GM21423 (cell line): ENCODE data around the gene HOXB8.

Experiments used
- ATAC-seq: cut with Tn5 transposase; IDR thresholded peaks from one replicate; pipeline ENCODE4 v1.9.1; 2021; ENCODE audit warnings: mild to moderate bottlenecking, moderate library complexity; ENCODE audit not compliant: unreplicated experiment

HOXB8 gene

DNA sequence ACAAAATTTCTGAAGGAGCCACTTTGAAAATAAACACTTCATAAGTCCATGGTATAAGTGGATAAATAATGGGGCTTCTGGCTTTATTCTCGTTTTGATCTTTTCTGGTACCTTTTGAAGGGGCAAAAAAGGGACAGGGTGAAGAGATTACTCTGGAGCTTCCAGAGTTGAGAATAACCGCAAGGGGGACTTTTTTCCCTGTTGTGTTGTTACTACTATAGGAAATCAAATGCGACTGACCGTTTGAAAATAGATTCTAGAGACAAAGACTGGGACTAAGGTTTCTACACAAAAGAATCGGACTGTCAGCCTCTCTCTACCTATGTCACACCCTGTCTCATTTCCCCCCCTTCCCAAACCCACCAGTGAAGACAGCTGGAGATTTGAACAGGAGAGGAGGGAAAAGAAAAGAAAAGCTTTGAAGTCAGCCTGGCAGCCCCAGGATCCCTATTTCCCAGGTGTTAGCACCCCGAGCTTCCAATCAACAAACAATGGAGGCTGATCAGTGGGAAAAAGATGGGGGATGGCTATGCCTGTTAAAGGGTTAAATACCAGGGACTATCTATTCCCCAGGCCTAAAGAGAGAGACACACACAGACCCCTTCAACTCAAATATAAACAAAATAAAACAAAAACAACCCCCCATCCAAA lies 45.3 kb downstream of the HOXB8 start:
- no peak for ATAC-seq

DNA sequence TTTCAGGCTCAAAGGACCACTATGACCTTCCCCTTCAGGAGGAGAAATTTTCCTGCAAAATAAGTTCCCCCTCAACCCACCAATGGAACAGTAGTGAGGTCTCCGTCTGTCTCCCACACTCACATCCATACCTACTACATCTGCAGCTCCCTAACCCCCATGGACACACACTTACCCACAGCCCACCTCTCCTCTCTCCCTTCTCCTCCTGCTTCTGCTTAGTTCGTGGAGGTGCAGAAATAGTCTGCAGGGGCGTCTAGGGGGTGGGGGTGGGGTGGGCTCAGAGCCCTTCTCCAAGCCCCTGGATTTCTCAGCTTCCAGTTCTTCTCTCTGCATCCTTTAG lies 45.9 kb downstream of the HOXB8 start:
- no peak for ATAC-seq

DNA sequence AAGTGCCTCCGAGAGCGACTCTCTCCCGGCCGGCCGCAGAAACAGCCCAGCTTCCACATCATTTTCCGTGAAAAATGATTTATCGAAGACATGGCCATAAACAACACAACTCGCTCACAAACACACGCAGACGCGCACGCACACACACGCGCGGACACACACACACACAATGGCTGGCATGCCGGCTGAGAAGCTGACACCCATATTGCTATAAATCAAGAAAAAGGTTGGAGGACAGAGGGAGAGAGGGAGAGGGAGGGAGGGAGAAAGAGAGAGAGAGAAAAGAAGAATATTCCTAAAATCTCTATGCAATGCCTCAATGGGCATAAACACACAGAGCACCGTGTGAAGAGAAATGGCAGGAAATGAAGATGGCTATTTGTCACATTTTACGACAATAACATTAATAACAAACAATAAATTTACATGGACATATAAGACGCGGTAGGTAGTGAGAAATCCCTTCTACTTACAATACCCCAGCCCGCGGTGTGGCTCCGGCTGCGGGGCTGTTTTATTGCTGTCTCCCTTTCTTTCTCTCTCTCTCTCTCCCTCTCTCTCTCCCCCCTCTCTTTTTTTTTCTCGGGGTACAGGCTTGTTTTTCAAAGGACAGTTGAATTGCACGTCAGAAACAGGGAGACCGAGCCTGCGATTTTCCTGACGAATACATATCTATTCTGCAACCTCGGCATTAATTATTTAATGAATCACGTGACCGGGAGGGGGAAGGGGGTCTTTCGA lies 46.4 kb downstream of the HOXB8 start:
- ATAC-seq: no peak

DNA sequence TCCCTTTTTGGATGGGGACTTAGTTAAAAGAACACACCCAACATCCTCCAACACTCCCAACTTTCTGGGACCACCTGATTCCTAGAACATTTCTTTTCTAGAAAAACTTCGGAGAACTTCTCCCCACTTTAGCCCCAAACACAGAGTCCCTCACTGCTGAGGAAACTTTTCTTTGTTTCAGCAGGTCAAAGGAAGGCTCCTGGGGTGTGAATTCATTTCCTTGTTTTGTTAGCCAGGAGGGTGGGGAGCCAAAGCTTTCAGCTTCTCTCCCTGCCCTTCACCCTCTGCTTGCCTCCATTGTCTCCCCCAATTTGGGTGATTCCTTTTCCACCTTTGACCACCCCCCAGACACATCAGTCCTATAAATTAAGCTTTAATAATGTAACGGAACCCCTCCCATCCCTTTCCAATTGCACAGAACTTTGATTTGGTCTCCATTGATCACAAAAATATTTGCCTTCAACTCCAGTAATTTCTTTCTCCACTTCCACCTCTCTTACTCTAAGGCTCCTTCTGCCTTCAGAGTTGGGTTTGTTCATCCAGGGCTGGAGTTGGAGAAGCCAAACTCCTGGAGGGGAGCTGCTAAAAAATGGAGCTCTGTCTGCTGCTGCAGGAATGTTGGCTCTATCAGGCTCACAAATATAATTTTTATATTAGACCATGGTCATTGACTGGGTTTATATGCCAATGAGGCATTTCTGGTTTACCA lies 47.3 kb downstream of the HOXB8 start:
- ATAC-seq: no peak

DNA sequence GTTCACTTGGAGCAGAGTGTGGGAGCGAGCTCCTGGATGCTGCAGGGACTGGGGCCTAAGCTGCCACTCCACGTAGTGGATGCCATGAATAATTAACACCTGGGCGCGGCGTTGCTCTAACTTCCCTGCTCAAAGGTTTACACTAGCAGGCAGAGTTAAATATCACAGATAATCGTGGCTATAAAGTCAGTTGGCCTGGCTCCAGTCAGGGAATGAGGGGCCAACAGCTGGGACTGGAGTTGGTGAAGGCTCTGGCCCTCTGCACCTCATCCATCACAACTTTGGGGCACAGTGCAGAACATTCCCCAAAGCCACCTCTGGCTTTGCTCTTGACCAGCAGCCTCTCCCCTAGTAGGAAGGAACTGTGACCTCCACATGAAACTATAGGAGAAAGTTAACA lies 47.9 kb downstream of the HOXB8 start:
- ATAC-seq: no peak

DNA sequence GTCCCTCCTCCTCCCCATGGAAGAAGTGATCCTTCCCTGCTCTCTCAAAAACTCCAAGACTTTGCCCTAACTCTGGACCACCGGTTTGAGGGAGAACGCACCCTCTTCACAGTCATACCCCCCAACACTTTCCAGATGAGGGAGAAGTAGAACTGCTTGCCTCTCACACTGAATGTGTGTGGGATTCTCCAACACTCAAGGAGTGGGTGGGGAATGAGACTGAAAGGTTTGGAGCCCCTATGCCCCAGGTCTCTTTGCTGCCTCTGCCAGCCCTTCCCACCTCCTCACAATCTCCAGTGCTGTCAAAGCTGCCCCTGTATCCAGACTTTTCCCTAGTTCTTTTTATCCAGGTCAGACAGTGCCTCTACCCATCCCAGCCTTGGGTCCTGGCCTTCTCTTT lies 48.4 kb downstream of the HOXB8 start:
- no peak for ATAC-seq

DNA sequence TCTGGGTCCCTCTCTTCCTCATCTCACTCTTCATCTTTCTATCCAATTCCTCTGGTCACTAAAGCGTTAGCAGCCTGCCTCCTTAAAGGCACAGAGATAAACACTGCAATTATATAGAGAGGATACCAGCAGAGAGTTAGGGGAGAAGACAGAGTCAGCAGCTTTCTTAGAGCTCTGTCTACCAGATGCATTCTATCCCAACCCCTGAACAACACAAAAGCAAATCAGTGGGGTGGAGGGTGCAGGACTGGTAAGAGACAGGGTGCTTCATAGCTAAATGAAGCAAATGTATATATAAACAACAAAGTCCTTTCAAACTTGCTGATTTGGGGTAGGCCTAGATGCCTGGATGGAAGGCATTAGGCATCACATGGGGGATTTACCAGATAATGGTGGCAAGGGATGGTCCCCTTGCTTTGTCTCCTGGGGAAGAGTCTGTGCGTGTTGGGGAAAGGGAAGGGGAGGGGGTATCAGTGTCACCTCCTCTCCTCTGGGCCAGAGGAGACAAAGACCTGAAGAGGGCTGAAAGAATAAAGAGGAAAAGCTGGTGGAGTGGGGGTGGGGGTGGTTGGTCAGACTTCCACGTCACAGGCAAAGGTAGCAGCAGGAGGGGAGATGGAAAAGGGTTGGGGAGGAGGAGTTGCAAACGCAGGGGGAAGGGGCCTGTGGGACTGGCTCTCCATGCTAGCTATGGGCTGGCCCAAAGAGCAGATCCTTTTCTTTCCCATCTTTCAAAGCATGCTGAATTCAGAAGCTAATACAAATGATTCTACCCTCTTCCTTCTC lies 49.0 kb downstream of the HOXB8 start:
- no peak for ATAC-seq

DNA sequence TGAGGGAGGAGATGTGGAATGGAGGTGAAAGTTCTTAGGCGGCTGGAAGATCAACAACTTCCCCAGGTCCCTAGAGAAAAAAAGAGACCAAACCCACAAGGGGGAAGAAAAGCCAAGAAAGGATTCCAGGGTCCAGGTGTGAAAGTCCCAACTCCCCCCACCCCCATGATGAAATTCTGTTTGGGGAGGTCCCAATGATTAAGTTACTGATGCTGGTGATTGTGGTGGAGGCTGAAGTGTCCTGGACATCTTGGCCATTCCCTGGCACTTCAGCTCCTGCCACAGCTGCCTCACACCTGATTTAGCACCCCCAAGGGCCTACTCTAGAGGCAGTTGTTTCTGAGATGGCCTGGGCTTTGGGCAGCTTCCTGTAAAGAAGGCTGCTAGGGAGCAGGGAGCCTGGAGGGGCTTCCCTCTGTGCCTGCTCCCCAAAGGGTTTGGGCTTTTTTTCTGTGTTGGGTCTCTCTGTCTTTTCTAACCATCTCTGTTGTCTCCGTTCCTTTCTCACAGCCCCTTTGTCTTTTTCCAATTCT lies 50.0 kb downstream of the HOXB8 start:
- no peak for ATAC-seq

DNA sequence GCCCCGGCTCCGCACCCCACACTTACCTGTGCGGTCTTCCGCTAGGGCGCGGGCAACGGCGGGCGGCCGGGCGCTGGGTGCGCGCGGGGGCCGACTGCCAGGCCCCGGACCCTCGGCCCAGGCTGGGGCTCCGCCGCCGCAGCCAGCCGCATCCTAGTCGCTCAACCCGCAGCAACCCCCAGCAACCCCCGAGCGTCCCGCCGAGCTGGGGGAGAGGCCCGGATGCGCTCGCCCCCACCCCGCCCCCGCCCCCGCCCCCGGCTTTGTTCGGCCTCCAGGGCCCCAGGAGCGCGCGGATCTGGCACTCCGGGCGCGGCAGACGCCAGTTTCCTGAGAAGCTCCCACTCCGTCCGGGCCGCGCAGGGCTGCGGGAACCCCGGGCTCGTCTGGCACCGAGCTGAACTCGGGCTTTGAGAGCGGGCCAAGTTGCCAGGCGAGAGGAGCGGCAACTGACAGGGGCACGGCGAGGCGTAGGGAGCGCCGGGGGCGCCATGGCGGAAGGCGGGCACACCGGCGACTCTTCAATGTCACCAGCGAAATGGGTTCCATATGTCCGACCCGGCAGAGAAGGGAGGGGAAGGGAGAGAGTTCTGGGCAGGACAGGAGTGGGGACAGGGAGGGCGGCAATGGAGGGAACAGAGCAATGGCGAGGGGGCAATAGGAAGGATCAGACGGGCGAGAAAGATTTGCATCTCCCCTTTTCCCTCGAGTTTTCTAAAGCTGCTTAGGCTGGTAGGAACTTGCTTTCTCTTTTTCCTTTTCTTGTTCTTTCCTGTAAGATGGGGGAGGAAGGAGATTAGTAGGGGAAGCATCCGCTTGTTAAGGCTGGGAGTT lies 50.7 kb downstream of the HOXB8 start:
- ATAC-seq: no peak

DNA sequence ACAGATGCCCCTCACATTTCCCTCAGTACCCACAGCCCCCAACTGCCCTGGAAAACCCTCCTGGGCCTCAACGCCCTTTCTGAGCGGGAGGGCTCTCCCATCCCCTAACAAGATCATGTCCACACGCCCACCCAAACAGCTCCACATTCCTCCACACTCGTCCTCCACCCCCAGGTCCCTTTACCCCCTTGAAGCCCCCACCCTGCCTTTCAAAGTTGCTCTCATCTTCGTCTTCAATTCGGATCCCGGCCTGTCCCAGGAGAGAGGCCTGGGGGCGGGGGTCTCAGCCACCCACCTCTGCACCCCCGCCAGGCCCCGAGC lies 51.3 kb downstream of the HOXB8 start:
- ATAC-seq: no peak

DNA sequence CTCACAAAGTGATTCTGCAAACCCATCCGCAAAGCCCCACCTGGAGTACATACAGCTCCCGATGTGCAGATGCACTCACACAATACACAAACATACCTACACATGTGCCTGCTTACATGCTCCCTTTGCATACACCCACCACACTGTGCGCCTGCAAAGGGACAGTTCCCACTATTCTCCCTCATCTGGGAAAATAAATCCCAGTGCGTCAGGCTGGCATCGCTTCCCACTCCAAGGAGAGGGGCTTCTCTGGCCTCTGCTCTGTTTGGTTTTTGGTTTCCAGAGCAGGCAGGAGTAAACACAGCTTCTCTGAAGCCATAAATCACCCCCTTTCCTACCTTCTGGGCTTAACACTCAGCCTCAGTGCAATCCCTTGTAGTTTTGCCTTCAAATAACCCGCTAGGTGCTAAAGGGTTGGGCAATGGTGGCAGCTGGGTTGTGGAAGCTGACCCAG lies 51.7 kb downstream of the HOXB8 start:
- ATAC-seq: no peak

DNA sequence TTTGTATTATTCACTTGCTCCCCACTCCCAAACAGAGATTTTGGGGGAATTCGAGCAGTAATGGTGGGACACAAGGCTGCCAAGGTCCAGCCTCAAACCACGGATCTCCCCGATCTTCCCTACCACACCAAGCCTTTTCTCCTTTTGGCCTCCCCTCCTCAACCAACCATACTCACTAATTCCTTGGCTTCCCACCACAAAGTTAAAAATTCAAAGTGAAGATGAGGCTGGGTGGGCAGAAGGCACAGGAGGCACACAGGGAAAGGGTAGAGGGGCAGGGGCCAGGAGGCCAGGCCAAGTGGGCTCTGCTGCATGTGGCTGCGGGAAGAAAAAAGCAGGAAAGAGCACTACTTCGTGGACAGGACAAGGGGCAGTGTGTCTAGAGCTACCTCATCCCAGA lies 52.2 kb downstream of the HOXB8 start:
- ATAC-seq: no peak
